Activated gamma-delta T cell (primary cell): ENCODE measurements around the gene ZNF708.
"Not testable (repeated sequence)": the region's sequence is repeated elsewhere in the genome, so short reads cannot be mapped to it uniquely, and the experiment has no call there.

Experiments
- DNase-seq: peaks from one replicate; lab custom pipeline; 2025; lab: John Stamatoyannopoulos, UW

Gene ZNF708

DNA sequence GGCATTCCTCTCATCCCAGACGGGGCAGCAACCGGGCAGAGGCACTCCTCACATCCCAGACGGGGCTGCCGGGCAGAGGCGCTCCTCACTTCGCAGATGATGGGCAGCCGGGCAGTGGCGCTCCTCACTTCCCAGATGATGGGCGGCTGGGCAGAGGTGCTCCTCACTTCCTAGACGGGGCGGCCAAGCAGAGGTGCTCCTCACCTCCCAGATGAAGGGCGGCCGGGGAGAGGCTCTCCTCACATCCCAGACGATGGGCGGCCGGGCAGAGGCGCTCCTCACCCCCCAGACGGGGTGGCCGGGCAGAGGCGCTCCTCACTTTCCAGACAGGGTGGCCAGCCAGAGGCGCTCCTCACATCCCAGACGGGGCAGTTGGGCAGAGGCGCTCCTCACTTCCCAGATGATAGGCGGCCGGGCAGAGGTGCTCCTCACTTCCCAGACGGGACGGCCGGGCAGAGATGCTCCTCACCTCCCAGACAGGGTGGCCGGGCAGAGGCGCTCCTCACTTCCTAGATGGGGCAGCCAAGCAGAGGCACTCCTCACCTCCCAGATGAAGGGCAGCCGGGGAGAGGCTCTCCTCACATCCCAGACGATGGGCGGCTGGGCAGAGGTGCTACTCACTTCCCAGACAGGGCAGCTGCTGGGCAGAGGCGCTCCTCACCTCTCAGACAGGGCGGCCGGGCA, 68.9 kb downstream of the ZNF708 start:
- DNase-seq = no peak

DNA sequence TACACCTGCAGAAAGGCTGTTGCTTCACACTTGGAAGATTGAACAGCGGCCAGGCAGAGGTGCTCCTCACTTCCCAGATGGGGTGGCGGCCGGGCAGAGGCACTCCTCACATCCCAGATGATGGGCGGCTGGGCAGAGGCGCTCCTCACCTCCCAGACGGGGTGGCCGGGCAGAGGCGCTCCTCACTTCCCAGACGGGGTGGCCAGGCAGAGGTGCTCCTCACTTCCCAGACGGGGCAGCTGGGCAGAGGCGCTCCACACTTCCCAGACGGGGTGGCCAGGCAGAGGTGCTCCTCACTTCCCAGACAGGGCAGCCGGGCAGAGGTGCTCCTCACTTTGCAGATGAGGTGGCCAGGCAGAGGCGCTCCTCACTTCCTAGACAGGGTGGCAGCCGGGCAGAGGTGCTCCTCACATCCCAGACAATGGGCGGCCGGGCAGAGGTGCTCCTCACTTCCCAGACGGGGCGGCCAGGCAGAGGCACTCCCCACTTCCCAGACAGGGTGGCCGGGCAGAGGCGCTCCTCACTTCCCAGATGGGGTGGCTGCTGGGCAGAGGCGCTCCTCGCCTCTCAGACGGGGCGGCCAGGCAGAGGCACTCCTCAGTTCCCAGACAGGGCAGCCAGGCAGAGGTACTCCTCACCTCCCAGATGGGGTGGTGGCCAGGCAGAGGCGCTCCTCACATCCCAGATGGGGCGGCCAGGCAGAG, 69.6 kb downstream of the ZNF708 start:
- DNase-seq = not testable (repeated sequence)

DNA sequence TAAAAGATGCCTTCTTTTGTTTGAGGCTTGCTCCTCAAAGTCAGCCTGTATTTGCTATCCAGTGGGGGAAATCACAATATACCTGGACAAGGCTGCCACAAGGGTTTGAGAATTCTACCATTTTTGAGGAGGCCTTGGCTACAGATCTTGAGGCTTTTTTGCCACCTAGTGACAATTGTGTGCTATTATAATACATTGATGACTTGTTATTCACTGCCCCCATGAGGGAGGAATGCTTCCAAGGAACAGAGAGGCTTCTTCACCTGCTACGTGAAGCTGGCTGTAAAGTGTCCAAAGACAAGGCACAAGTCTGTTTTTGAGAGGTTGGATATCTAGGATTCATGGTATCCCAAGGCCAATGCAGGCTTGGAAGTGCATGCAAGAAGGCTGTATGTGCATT, 72.5 kb downstream of the ZNF708 start:
- DNase-seq = no peak
